ENCODE results near the gene GPR153. TPM values are rescaled to one million over a fixed set of nuclear protein-coding genes. Genes with fewer than 3 reads are reported as not detected.
"Not testable (repeated sequence)": the region's sequence is repeated elsewhere in the genome, so short reads cannot be mapped to it uniquely, and the experiment has no call there.

The GPR153 gene
- total RNA-seq, 8 experiments from 2014 or later = 13.0 to 44.0 (median 15.3) TPM

DNA sequence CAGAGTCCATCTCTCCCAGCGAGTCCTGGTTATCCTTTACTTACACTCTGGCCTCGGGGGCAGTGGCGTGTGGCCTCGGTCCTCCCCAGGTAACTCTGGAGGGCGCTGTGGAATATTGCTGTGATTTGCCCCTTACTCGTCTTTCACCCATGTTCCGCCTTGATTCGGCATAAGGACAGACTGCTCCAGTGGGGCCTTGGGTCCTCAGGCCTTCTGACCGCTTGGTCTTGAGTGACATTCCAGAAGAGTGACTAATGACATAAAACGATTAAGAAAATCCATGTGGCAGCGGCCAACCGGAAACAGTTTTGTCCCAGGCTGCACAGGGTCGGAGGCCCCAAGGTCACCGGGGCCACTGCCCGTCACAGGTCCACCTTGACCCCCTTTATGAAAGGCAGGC is 36.2 kb downstream of the GPR153 start:
- 60 to 100% (median 86%) methylated on average over 1 to 15 of the region's 15 CpGs; no CpG with 5 or more reads in 3 of the 10 experiments for WGBS, 10 experiments
- peak in 6 of 8 experiments; percentile 1 to 25 (median 11) for ATAC-seq (replicated peaks in 6 of 8)
- Histone ChIP-seq H3K4me3 (no peak overlapping the region), H3K4me1 (replicated peaks in 1 of 2) (no peaks in the 10 kb centered on the region), H3K27ac (no peak overlapping the region)
- in situ Hi-C loops (cut with MboI; ENCODE audit: low pct_unique_long_range_greater_than_20kb in 2 of 9, low sequenced_read_pairs in 9 of 9, unreplicated experiment in 9 of 9) = loop anchor here in 4 of 9 experiments (25.0 kb wide), 4 partner anchors 113 to 263 kb away; partner anchors contain the start of gene PLEKHG5 (in 1 of the 4)

DNA sequence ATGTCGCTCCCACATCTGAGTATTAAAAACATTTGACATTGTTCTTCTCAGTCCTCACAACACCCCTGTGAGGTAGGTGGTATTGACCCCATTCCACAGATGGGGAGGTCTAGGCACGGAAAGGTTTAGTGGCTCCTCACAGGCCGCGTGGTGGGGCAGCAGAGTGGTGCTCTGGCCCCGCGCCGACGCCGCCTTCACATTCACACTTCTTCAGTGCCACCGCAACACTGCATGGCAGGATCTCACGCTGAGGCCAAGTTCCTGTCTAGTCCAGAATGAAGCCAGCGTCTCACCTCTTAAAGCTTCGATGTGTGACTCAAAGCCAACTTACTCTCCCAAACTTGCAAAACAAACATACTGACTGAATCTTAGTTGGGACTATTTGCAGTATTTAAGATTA is 37.3 kb downstream of the GPR153 start:
- Histone ChIP-seq H3K27ac (no peak overlapping the region), H3K4me3 (no peak overlapping the region), H3K4me1 (replicated peaks in 1 of 2) (peaks cover 4 to 6% of the 10 kb centered on the region in 2 donors)
- in situ Hi-C loops (cut with MboI; ENCODE audit: low pct_unique_long_range_greater_than_20kb in 2 of 9, low sequenced_read_pairs in 9 of 9, unreplicated experiment in 9 of 9) = no loop called here
- ATAC-seq (replicated peaks in 6 of 8) = no peak
- 80 to 100% (median 94%) methylated on average over 1 to 11 of the region's 13 CpGs; no CpG with 5 or more reads in 3 of the 10 experiments for WGBS, 10 experiments

DNA sequence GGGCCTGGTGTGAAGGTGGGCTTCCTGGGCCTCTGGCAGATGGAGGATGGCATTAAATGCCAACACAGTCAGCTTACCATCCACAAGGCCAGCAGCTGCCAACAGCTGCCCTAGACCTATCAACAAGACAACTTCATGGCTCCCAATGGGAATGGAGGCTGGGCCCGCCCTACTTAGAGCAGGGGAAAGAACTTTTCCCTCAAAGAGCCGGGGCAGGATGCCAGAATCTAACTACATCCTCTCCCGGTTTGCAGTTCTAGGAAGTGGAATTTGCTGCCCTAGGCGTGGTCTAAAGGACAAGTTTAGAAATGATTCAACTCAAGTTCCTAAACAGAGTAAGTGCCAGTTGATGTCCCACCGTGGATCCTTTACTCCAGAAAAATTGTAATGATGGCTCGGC is 38.3 kb downstream of the GPR153 start:
- no peak overlapping the region for H3K4me3 ChIP-seq
- peak in 3 of 8 experiments; percentile 4 to 11 (median 9) for ATAC-seq (replicated peaks in 6 of 8)
- peaks cover 8 to 10% of the 10 kb centered on the region in 2 donors for H3K4me1 ChIP-seq (replicated peaks in 1 of 2)
- in situ Hi-C loops (cut with MboI; ENCODE audit: low pct_unique_long_range_greater_than_20kb in 2 of 9, low sequenced_read_pairs in 9 of 9, unreplicated experiment in 9 of 9) = no loop called here
- WGBS, 10 experiments = 58 to 100% (median 95%) methylated on average over 1 to 6 of the region's 6 CpGs; no CpG with 5 or more reads in 4 of the 10 experiments
- no peak overlapping the region for H3K27ac ChIP-seq

DNA sequence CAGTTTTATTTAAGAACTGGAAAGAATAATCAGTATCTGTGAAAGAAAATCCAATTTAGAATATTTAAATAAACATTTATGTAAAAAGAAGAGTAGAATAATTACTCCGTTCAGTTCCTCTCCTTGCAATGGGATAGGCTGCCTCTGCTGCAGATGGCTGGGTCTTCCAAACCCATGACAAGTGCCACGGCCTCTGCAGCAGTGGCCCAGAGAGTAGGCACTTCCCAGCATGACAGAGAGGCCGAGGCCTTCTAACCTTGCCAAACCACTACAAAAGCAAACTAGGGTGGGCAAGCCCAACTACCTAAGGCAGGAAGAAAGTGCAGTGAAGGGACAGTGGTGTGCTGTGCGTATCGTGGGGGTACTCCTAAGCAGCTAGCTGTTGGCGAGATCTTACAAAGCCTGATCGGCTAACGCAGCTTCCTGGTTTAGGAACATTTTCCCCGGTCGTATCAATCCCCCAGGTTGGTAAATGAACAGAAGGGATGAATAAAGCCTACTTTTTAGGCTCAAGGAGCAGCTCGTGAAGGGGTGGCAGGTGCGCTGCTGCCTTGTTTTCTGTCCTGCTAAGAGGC is 39.6 kb downstream of the GPR153 start:
- no peak overlapping the region for H3K27ac ChIP-seq
- WGBS, 10 experiments = 67 to 97% (median 86%) methylated on average over 2 to 9 of the region's 12 CpGs; no CpG with 5 or more reads in 1 of the 10 experiments
- ATAC-seq (replicated peaks in 6 of 8) = peak in 2 of 8 experiments; percentile 1 to 15
- no peak overlapping the region for H3K4me3 ChIP-seq
- in situ Hi-C loops (cut with MboI; ENCODE audit: low pct_unique_long_range_greater_than_20kb in 2 of 9, low sequenced_read_pairs in 9 of 9, unreplicated experiment in 9 of 9) = no loop called here
- H3K4me1 ChIP-seq (replicated peaks in 1 of 2) = peaks cover 8 to 10% of the 10 kb centered on the region in 2 donors

DNA sequence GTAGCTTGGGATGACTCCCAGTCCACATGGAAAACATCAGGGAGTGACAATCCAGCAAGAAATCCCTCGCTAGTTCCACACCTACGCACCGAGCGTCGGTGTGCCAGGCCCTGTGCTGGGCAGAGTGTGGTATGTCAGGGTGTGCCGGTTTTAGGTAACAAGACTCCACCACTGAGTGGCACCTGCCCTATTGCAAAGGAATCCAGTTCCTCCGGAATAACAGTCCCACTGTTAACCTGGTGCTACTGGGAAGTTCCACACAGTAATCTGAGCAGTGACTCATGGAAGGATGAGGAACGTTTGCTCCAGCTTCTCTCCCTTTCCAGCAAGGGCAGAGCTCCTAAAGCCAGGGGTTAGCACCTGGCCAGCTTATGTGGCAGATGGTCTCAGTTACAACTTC is 40.7 kb downstream of the GPR153 start:
- H3K4me1 ChIP-seq (replicated peaks in 1 of 2) = peaks cover 8 to 10% of the 10 kb centered on the region in 2 donors
- WGBS, 10 experiments = 75 to 98% (median 93%) methylated on average over 3 to 8 of the region's 8 CpGs; no CpG with 5 or more reads in 5 of the 10 experiments
- no peak overlapping the region for H3K4me3 ChIP-seq
- in situ Hi-C loops (cut with MboI; ENCODE audit: low pct_unique_long_range_greater_than_20kb in 2 of 9, low sequenced_read_pairs in 9 of 9, unreplicated experiment in 9 of 9) = no loop called here
- no peak overlapping the region for H3K27ac ChIP-seq
- no peak for ATAC-seq (replicated peaks in 6 of 8)

DNA sequence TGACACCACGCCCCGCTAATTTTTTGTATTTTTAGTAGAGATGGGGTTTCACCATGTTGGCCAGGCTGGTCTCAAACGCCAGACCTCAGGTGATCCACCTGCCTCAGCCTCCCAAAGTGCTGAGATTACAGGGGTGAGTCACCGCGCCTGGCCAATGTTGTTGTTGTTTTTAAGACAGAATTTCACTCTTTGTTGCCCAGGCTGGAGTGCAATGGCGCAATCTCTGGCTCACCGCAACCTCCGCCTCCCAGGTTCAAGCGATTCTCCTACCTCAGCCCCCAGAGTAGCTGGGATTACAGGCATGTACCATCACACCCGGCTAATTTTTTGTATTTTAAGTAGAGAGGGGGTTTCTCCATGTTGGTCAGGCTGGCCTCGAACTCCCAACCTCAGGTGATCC is 41.3 kb downstream of the GPR153 start:
- ATAC-seq (replicated peaks in 6 of 8); H3K4me3 ChIP-seq; in situ Hi-C loops (cut with MboI; ENCODE audit: low pct_unique_long_range_greater_than_20kb in 2 of 9, low sequenced_read_pairs in 9 of 9, unreplicated experiment in 9 of 9); H3K27ac ChIP-seq: not testable (repeated sequence)
- H3K4me1 ChIP-seq (replicated peaks in 1 of 2) = peaks cover 8 to 10% of the 10 kb centered on the region in 2 donors
- WGBS, 10 experiments = 80 to 100% (median 96%) methylated on average over 1 to 11 of the region's 11 CpGs; no CpG with 5 or more reads in 1 of the 10 experiments

DNA sequence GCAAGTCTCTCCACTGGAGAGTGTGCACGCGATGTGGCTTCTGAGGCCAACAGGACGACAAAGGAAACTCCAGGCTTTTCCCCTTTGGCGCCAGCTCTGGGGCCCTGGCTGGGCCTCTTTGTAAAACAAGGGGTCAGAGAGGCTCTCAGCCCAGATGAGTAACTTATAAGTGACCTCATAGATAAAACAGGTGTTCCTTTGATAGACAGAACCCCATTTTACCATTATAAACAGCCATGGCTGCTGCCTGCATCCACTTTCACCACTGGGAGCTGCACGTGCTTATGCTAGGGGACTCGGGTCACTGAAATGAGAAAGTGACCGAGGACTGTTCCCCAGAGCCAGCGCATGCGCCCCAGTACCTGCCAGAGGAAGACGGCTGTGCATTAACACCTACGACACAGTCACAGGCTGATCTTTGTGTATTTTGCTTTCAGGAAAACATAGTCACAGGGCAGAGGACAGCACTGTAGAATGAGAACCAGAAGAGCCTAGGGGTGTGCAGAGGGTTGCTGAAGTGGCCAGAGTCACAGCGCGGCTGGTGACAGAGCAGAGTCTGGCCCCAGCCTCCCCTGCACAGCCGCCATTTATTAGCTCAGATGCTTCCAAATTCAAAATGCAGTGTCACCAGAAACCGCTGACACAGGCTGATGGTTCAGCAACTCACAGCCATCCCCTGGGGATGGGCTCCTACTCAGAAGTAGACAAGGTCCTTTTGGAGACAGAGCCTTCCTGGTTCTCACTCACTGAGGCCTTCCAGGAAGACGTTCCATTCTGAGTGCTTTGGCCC is 42.3 kb downstream of the GPR153 start:
- ATAC-seq (replicated peaks in 6 of 8) = peak in 5 of 8 experiments; percentile 49 to 70 (median 61)
- peaks cover 8 to 10% of the 10 kb centered on the region in 2 donors for H3K4me1 ChIP-seq (replicated peaks in 1 of 2)
- 41 to 100% (median 69%) methylated on average over 3 to 11 of the region's 16 CpGs; no CpG with 5 or more reads in 4 of the 10 experiments for whole genome bisulfite sequencing, 10 experiments

DNA sequence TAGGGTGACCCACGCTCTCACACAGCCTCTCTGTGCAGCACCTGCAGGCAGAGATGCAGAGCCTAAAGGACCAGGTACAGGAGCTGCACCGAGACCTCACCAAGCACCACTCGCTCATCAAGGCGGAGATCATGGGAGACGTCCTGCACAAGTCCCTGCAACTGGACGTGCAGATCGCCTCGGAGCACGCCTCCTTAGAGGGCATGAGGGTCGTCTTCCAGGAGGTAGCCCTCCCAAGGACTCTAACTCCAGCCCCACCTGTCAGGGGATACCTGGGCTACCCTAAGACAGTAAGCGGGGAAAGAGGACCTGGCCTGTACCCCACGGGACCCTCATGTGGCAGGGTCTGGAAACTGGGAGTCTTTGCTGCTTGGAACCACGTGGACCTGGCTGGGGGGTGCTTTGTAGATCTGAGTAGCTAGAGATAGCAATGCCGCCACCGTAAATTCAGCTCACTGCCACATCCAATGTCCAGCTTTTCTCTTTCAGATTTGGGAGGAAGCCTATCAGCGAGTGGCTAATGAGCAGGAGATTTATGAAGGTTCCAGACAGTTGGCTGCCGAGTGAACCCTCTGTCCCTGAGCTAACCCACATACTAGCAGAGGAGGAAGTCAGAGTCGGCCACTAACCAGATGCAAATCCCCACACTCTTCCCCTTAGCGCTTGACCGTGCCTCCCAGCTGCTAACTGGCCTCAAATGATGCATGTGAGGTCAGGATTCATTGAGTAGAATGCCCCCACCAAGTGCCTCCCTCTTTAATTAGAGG is 48.5 kb downstream of the GPR153 start:
- Histone ChIP-seq H3K27ac (peak overlapping the region in 1 of 2 donors; percentile 13), H3K4me1 (replicated peaks in 1 of 2) (peaks cover 29 to 31% of the 10 kb centered on the region in 2 donors), H3K4me3 (no peak overlapping the region)
- in situ Hi-C loops (cut with MboI; ENCODE audit: low pct_unique_long_range_greater_than_20kb in 2 of 9, low sequenced_read_pairs in 9 of 9, unreplicated experiment in 9 of 9) = no loop called here
- peak in 1 of 8 experiments; percentile 22 for ATAC-seq (replicated peaks in 6 of 8)
- WGBS, 10 experiments = 17 to 100% (median 59%) methylated on average over 1 to 18 of the region's 20 CpGs; no CpG with 5 or more reads in 1 of the 10 experiments

More for the DNA sequence above, 42.3 kb downstream of the GPR153 start:
- Histone ChIP-seq H3K27ac (peak overlapping the region in 1 of 2 donors; percentile 7), H3K4me3 (no peak overlapping the region)
- in situ Hi-C loops (cut with MboI; ENCODE audit: low pct_unique_long_range_greater_than_20kb in 2 of 9, low sequenced_read_pairs in 9 of 9, unreplicated experiment in 9 of 9) = no loop called here

DNA sequence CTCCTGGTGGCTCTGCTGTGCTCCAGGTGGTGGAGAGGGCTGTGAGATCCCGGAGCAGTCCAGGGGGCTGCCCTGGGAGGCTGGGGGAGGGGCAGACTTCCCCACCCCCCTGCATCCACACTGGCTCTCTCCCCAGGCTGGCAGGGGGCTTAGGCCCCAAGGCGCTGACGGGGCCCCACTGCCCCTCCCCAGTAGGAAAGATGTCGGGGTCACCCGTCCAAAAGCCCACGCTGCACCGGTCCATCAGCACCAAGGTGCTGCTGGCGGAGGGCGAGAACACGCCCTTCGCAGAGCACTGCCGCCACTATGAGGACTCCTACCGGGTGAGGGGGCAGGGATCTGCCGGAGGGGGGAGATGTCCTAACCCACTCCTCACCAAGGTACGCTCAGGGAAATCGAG is 49.2 kb downstream of the GPR153 start:
- Histone ChIP-seq H3K4me1 (replicated peaks in 1 of 2) (peaks cover 29 to 31% of the 10 kb centered on the region in 2 donors), H3K27ac (no peak overlapping the region), H3K4me3 (no peak overlapping the region)
- in situ Hi-C loops (cut with MboI; ENCODE audit: low pct_unique_long_range_greater_than_20kb in 2 of 9, low sequenced_read_pairs in 9 of 9, unreplicated experiment in 9 of 9) = no loop called here
- ATAC-seq (replicated peaks in 6 of 8) = no peak
- 80 to 81% methylated on average over 5 of the region's 16 CpGs; no CpG with 5 or more reads in 8 of the 10 experiments for WGBS, 10 experiments

DNA sequence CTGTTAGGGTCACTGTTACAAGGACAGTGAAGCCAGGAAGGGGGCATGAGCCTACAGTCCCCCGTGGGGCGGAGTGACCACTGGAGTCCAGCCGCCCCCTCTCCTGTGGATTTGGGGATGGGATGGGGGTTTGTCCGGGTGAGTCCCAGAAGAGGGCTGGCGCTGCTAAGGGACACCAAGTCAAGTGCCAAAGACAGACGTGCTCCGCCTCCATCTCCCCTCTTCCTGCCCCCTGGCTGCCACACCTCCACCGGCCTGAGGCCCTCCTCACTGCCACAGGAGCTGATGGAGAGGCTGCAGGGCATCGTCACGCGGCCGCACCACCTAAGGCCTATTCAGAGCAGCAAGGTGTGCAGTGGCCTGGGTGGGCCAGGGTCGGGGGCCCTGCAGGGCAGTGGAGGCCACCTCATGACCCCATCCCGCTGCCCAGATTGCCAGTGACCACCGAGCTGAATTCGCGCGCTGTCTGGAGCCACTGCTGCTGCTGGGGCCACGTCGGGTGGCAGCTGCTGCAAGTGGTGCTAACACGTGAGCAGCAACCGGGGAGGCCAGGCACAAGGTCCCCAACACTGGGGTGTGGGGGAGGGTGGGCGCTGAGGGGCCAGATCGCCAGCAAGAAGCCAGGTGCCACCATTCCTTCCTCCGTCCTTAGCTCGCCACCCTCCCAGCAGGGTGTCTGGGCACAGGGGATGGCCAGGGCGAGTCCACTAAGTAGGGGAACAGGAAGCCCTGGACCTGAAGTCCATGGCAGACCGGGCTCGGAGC is 50.1 kb downstream of the GPR153 start:
- 83 to 100% (median 95%) methylated on average over 3 to 11 of the region's 29 CpGs; no CpG with 5 or more reads in 6 of the 10 experiments for WGBS, 10 experiments
- peaks cover 31 to 39% of the 10 kb centered on the region in 2 donors for H3K4me1 ChIP-seq (replicated peaks in 1 of 2)
- H3K4me3 ChIP-seq = no peak overlapping the region
- in situ Hi-C loops (cut with MboI; ENCODE audit: low pct_unique_long_range_greater_than_20kb in 2 of 9, low sequenced_read_pairs in 9 of 9, unreplicated experiment in 9 of 9) = no loop called here
- ATAC-seq (replicated peaks in 6 of 8) = no peak
- H3K27ac ChIP-seq = no peak overlapping the region

DNA sequence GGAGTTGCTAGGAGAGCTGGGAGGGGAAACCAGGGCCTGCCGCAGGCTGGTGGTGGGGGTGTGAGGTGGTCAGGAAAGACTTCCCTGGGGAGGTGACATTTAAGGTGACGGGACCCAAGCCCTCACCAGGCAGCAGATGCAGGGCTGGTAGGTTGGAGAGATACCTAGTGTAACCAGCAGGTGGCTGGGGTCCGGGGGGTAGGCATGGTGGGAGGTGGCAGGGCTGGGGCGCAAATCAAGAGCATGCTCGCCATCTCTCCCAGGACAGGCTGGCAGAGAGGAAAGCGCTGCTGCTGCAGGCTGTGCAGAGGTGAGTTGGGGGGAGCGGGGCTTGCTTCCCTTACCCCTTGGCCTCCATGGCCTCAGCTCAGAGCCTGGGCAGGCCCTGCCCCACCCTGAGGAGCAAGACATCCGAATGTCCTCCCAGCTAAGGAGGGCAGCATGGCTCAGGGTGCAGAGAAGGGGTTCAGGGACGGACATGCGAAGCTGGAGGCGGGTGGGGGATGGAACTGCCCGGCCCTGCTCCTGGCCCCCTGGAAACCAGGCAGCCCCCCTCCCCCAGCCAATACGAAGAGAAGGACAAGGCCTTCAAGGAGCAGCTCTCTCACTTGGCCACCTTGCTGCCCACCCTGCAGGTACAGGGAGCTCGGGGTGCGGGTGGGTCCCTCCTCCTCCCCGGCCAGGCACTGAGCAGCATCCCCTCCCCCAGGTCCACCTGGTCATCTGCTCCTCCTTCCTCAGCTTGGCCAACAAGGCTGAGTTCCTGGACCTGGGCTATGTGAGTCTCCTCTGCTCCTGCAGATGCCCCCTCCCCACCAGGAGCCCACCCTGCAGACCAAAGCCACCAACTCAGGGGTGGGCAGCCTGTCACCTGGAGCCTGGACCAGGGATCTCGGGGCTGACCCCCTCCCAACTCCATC is 51.0 kb downstream of the GPR153 start:
- ATAC-seq (replicated peaks in 6 of 8) = peak in 4 of 8 experiments; percentile 0 to 4 (median 1)
- 20 to 94% (median 80%) methylated on average over 1 to 5 of the region's 17 CpGs; no CpG with 5 or more reads in 7 of the 10 experiments for WGBS, 10 experiments
- H3K4me3 ChIP-seq = peak overlapping the region; percentile 18 to 34 (median 19)
- H3K4me1 ChIP-seq (replicated peaks in 1 of 2) = peaks cover 38 to 47% of the 10 kb centered on the region in 2 donors
- peak overlapping the region in 1 of 2 donors; percentile 12 for H3K27ac ChIP-seq
- in situ Hi-C loops (cut with MboI; ENCODE audit: low pct_unique_long_range_greater_than_20kb in 2 of 9, low sequenced_read_pairs in 9 of 9, unreplicated experiment in 9 of 9) = no loop called here

All from motor neuron (in vitro differentiated cells).